ENCODE measurements around the gene DPF3. TPM values are rescaled to one million over a fixed set of nuclear protein-coding genes. Genes with fewer than 3 reads are reported as not detected.

The DPF3 gene
- total RNA-seq, 4 donors from 2014 or later: 0.19 to 3.8 (median 0.58) TPM

GRCh38 chr14:72606879-72607278 is 287.0 kb downstream of the DPF3 start:
- no peak for DNase-seq (ENCODE audit: low spot score)
- ATAC-seq (ENCODE audit: low FRiP score): no peak
- TF ChIP-seq CTCF (IDR thresholded peaks at IDR 0.05): no peak

- DNase-seq (ENCODE audit: low spot score) (no peak), ATAC-seq (ENCODE audit: low FRiP score) (no peak)
- no peak for TF ChIP-seq CTCF (IDR thresholded peaks at IDR 0.05)
Measured at GRCh38 chr14:72605921-72606220, 288.0 kb downstream of the DPF3 start.

- TF ChIP-seq CTCF (IDR thresholded peaks at IDR 0.05): no peak
- DNase-seq (ENCODE audit: low spot score) (no peak), ATAC-seq (ENCODE audit: low FRiP score) (no peak)
Measured at GRCh38 chr14:72605096-72605920, 288.6 kb downstream of the DPF3 start.

GRCh38 chr14:72604133-72604532 is 289.8 kb downstream of the DPF3 start:
- no peak for ATAC-seq (ENCODE audit: low FRiP score)
- no peak for TF ChIP-seq CTCF (IDR thresholded peaks at IDR 0.05)
- DNase-seq (ENCODE audit: low spot score): no peak

- DNase-seq (ENCODE audit: low spot score): no peak
- no peak for TF ChIP-seq CTCF (IDR thresholded peaks at IDR 0.05)
Measured at GRCh38 chr14:72603639-72604038, 290.3 kb downstream of the DPF3 start.

GRCh38 chr14:72600551-72601330 is 293.2 kb downstream of the DPF3 start:
- no peak for TF ChIP-seq CTCF (IDR thresholded peaks at IDR 0.05)
- DNase-seq (ENCODE audit: low spot score) (no peak), ATAC-seq (ENCODE audit: low FRiP score) (no peak)

More at GRCh38 chr14:72603639-72604038, 290.3 kb downstream of the DPF3 start:
- ATAC-seq (ENCODE audit: low FRiP score): no peak
